OCI-M1 (cell line): ENCODE results near the gene GPR162.
A peak's percentile ranks its signal among the peaks of the same experiment; 100 is the strongest.

ENCODE experiments used
- DNase-seq: peaks from one replicate; lab custom pipeline; 2025; lab: John Stamatoyannopoulos, UW

Gene GPR162, protein sequence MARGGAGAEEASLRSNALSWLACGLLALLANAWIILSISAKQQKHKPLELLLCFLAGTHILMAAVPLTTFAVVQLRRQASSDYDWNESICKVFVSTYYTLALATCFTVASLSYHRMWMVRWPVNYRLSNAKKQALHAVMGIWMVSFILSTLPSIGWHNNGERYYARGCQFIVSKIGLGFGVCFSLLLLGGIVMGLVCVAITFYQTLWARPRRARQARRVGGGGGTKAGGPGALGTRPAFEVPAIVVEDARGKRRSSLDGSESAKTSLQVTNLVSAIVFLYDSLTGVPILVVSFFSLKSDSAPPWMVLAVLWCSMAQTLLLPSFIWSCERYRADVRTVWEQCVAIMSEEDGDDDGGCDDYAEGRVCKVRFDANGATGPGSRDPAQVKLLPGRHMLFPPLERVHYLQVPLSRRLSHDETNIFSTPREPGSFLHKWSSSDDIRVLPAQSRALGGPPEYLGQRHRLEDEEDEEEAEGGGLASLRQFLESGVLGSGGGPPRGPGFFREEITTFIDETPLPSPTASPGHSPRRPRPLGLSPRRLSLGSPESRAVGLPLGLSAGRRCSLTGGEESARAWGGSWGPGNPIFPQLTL

DNA sequence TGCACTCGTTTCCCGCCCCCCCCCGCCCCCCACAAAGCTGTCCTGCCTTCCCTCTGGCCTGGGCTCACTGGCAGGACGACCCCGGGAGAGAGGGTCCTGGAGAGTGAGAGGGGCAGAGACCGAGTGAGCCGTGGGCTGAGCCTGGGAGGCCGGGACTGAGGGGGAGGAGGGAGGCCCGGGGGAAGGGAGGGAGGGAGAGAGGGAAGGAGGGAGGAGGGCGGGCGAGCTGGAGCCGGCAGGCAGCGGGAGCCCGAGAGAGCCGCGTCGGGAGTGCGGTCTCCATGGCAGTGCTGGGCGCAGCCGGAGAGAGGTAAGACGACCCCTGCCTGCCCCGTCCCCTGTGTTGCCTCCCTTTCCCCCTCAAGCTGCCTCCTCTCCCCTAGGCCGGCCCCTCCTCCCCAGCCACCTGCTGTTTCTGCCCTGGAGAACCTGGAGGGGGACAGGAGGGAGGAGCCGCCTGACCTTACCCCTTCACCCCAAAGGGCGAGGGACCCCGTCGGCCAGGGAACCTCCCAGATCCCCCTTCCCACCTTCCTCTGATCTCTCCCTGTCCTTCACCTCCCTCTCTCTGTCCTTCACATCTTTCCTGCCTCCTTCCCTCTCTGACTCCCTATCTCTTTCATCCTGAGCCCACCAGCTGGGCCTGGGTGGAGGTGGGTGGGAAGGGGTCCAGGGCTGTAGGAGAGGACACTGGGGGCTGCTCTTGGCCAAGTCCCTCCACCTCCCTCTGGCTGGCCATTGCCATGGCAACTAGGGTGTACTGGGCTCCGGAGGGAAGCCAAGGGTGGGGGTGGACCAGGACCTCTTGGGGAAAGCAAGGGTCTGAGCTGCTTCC, at the start of gene GPR162:
Gene GPR162 (plus strand): TSS at position 231 of the 835 bp plus-strand sequence. CDS start 2,078 bp downstream, outside the sequence.
- DNase-seq, result peak; percentile 71

DNA sequence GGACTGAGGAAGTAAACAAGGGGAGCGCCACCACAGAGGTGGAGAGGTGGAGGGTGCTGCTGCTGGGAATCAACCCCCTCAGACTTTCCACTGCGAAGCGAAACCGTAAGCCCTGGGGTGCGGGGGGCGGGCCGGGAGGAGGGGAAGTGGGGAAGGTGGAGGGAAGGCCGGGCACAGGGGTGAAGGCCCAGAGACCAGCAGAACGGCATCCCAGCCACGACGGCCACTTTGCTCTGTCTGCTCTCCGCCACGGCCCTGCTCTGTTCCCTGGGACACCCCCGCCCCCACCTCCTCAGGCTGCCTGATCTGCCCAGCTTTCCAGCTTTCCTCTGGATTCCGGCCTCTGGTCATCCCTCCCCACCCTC, 49.3 kb upstream of the GPR162 start, which contains the start of gene LAG3:
Gene LAG3 (plus strand): TSS at position 190 of the 365 bp plus-strand sequence. CDS start 333 bp downstream, outside the sequence.
- DNase-seq, result no peak

DNA sequence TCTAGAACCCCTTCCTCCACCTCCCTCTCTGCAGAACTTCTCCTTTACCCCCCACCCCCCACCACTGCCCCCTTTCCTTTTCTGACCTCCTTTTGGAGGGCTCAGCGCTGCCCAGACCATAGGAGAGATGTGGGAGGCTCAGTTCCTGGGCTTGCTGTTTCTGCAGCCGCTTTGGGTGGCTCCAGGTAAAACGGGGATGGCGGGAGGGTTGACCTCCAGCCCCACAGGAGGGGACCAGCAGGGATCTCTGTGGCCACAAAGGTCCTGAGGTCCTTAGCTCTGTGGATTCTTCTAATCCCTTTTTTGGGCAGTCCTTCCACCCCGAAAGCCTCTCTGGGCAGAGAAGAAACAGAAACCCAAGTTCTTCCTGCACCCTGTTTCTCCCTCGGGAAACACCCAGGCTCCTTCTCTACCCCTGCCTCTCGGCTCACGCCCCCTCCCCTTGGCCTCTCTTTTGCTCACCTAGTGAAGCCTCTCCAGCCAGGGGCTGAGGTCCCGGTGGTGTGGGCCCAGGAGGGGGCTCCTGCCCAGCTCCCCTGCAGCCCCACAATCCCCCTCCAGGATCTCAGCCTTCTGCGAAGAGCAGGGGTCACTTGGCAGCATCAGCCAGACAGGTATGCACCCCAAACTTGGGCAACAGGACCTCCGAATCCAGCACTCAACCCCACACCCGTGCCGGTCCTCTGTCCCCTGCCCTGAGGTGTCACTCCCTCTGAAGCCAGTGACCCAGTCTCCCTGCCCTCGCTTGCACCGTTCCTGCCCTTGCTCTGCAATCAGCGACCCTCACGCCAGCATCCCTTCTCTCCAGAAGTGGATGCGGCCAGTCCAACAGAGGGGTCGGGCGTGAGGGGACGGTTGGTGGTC, 48.7 kb upstream of the GPR162 start:
- no peak for DNase-seq

DNA sequence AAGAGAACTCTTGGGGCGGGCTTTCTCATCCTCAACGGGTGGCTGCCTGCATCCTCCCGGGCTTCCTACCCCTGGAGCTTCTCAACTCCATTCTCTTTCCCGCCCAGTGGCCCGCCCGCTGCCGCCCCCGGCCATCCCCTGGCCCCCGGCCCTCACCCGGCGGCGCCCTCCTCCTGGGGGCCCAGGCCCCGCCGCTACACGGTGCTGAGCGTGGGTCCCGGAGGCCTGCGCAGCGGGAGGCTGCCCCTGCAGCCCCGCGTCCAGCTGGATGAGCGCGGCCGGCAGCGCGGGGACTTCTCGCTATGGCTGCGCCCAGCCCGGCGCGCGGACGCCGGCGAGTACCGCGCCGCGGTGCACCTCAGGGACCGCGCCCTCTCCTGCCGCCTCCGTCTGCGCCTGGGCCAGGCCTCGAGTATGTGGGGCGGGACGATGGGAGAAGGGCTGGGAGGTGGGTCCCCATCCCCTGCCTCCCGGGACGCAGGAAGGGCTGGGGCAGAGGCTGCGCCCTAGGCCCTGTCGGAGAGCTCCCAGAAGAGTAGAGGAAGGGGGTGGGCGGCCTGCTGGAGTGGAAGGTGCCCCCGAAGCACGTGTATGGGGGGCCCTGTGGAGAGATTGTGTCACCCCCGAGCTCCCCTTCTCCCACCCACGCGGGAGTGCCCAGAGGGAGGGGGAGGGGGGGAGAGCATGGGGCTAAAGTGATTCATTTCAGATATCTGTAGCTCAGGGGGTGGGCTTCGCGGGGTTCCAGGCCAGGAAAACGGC, 47.9 kb upstream of the GPR162 start:
- no peak for DNase-seq

DNA sequence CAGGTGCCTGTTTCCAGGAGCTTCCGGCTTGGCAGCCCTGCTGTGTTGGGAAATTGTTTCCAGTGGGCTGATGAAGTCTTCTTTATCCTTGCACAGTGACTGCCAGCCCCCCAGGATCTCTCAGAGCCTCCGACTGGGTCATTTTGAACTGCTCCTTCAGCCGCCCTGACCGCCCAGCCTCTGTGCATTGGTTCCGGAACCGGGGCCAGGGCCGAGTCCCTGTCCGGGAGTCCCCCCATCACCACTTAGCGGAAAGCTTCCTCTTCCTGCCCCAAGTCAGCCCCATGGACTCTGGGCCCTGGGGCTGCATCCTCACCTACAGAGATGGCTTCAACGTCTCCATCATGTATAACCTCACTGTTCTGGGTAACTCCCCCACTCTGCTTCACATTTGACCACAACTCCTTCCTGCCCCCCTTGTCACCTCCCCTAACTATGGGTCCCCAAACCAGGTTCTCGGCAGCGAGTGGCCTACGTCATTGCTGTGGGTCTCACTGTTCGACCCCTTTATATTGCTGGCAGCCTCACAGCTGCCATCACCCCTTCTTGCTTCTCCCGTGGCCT, 47.0 kb upstream of the GPR162 start:
- no peak for DNase-seq

DNA sequence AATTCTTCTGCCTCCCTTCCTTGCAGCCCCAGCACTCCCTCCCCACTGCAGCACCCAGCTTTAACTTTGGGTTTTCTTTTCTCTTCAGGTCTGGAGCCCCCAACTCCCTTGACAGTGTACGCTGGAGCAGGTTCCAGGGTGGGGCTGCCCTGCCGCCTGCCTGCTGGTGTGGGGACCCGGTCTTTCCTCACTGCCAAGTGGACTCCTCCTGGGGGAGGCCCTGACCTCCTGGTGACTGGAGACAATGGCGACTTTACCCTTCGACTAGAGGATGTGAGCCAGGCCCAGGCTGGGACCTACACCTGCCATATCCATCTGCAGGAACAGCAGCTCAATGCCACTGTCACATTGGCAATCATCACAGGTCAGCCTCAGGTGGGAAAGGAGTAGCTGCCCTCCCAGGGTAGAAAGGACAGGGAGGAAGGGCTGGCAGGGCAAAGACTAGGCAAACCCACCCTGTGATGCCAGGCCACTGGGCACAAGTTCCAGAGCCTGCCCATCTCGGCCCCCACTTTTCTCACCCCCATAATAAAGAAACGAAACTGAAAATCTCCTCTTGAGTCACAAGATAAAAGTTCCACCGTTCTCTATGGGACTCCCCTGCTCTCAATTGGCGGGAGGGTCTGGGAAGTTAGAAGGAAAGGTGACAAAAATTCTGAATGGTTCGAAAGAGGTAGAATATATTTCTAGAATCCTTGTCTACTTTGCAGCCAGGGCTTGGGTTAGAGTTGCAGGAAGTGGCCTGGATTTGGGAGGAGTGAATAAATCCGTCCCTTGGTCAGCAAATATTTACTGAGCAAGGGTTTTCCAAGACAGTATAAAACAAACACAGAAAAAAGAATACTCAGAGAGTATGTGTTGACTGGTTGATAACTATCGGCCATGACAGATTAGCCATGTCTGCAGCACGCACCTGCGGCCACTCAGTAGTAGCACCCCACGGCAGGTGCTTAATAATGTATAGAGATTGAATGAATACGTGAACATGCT, 46.1 kb upstream of the GPR162 start:
- no peak for DNase-seq

DNA sequence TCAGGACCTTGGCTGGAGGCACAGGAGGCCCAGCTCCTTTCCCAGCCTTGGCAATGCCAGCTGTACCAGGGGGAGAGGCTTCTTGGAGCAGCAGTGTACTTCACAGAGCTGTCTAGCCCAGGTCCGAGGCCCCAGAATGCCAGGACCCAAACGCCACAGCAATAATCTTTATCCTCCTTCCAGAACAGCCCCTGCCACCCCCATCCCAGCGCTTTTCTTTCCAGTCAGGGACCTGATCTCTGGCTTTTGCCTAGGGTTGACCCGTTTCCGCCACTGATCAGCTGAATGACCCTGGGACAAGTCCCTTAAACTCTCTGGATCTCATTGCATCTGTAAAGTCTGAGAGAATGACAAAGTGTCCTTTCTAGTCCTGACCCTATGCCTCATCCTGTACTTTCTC, 44.2 kb upstream of the GPR162 start:
- DNase-seq, result no peak

DNA sequence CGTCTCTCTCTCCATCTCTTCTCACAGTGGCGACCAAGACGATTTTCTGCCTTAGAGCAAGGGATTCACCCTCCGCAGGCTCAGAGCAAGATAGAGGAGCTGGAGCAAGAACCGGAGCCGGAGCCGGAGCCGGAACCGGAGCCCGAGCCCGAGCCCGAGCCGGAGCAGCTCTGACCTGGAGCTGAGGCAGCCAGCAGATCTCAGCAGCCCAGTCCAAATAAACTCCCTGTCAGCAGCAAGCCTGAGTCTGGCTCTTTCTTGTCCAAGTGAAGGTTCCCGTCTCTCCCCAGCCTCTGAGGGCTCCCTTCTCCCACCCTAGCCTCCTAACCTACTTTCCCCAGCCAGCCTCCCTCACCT, 43.4 kb upstream of the GPR162 start:
- DNase-seq, result no peak

DNA sequence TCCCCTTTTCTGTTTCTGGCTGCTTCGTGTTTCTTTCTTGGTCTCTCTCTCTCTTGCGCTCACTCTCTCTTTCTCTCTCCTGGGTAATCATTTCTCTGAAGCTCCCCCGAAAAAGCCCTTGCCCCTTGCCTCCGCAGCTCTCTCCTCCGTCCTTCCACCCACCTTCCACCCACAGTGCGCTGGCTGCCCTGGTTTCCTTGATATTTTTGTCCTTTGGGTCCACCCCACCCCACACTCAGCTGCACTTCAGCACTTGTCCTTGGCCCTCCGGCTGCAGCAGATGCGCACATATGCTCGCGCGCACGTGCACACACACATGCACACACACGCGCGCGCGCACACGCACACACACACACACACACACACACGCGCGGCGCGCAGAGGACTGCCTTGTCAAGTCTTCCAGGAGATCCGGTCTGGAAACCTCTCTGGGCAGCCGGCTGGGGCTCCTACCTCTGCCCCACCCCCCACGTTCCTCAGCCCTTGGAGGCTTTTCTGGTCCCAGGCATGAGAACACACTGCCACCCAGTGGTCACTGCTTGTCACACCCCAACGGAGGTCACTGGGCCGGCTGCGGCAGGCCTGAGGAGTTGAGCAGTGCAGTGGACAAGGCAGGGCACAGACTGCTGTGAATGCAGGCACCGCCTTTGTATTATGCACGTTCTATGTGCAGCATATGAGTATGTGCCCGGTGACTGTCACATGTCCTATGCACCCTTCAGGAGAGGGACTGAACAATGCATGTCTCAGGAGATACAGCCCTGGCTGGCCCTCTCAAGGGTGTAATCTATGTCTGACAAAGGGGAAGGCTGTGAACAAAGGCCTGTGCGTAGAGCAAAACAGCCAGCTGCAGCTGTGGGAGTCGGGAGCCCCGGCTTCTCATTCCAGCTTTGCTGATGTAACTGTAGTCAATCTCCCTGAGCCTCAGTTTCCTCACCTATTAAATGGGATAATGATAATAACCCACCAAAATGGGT, 42.8 kb upstream of the GPR162 start:
- DNase-seq, result peak; percentile 97

DNA sequence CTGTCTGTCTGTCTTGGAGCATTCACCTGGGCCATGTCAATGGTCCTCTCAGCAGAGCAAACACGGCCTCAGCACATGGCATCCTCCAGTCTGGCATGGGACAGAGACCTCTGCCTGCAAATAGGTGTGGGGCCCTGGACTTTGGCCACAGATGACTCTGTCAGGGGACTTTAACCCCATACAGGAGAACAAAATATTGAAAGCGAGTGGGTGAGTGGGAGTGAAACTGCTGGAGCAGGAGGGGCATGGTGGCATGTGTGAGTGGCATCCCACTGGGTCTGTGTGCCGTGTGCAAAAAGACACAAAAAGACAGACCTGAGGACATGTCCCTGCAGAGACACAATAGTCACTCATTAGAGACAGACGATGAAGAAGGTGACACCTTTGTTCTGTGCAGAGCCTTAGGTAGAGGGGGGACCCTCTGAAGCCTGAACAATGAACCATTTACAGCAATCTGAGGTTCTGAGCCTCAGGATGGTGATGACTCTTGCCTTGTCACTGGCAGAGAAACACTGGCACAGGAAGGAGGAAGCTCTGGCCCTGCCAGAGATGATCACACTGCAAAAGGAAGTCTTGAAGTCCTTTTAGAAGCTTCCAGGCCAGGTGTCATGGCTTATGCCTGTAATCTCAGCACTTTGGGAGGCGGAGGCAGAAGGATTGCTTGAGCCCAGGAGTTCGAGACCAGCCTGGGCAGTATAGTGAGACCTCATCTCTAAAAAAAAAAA, 41.8 kb upstream of the GPR162 start:
- no peak for DNase-seq

DNA sequence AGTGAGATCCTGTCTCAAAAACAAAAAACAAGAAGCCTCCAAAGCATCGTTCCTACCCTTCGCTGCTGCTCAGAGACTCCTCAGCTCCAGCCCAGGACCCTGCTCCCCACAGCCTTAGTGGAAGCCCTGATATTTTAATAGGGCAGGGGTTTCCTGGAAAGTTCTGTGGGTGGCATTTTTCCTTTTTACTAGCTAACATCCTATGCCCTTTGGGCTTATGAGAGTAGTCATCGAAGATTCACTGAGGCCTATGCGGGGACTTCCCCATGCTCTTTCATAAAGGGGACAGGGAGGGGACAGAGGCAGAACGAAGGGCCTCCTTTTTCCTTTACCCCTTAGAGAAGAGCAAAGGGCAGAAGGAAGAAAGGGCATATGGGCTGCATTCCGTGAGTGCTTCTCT, 41.0 kb upstream of the GPR162 start:
- no peak for DNase-seq

DNA sequence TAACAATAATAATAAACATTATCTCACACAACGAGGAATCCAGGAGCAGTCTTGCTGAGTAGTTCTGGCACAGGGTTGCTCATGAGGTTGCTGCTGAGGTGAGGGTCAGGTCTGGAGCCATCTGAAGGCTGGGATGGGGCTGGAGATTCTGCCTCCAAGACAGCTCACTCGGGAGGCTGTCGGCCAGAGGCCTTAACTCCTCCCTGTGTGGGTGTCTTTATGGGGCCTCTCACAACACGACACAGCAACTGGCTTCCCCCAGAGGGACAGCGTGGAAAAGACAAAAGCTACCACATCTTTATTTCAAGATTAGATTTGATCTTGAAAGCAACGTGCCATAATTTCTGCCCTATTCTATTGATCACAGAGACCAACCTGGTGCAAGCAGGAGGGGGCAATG, 39.5 kb upstream of the GPR162 start:
- no peak for DNase-seq

DNA sequence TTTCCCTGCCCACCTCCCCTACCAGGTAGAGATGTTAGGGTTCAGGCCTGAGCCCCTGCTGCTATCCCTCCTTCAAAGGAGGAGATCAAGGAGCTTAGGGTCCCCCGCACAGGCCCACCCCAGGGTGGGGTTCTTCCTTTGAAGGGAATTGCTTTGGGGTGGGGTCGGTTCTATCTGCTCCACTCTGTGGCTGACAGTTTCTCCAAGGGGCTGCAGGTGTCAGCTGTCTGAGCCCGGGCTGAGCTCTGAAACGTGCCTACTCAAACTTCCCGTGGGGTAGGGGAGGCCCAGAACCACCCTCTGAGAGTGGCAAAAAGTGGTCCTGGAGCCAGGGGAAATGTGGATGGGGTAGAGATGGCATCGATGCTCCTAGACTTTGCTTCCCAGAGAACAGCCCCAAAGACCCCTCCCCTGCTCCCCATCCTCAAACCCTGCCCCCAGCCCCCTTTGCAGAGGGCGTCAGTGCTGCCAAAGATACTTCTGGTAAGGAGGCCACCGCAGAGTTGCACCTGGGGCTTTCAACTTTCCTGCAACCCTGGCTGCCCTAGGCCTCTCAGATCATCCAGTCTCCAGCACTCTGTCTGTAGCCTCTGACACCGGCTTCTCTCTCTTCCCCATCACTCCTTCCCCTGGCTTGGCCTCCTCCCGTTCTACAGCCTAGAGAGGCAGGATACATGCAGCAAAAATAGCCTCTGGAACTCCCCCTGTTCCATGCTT, 38.6 kb upstream of the GPR162 start:
- no peak for DNase-seq

DNA sequence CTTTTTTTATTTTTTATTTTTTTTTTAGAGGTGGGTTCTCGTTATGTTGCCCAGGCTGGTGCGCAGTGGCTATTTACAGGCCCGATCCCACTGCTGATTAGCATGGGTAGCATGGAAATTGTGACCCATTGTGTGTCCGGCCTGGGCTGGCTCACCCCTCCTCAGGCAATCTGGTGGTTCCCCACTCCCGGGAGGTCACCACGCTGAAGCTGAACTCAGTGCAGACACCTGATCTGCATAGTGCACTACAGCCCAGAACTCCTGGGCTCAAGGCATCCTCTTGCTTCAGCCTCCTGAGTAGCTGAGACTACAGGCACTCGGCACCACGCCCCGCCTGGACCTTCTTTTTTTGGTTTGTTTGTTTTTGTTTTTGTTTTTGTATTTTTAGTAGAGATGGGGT, 37.8 kb upstream of the GPR162 start:
- no peak for DNase-seq

DNA sequence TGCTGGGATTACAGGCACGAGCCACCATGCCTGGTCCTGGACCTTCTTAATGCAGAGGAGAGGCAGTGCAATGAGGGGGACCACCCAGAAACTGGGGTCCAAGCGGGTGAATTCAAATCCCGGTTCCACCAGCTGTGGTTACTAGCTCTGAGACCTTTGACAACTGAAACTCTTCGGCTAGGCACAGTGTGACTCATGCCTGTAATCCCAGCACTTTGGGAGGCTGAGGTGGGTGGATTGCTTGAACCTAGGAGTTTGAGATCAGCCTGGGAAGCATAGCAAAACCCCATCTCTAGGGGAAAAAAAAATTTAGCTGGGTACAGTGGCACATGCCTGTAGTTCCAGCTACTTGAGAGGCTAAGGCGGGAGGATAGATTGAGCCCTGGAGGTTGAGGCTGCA, 37.3 kb upstream of the GPR162 start:
- no peak for DNase-seq

DNA sequence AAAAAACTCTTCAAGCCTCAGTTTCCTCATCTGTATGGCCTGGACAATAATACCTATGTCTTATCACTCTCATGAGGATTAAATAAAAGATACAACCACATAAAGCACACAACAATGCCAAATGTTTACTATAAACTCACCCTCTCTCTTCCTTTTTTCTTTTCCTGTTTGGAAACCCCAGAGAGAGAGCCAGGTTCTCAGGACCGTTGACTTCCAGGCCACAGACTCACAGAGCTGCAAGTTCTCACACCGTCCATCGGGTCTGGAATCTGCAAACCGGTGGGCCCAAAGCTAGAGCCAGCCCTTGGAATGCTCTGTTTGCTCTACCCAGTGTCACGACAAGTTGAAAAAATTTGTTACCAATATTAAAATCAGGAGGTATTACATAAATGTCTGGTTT, 36.9 kb upstream of the GPR162 start:
- no peak for DNase-seq
